Ascending aorta (tissue), 2 donors: ENCODE results near the gene HLA-DOA. TPM values are rescaled to one million over a fixed set of nuclear protein-coding genes. Genes with fewer than 3 reads are reported as not detected.

Experiments used
- DNase-seq, 2 donors: peaks; one replicate each; pipeline ENCODE4 v3.0.0-alpha.2; 2019; ENCODE audit warnings: low spot score in 2 of 2
- H3K27ac ChIP-seq, 2 donors: fragments of 200-600 bp; sonication (generic); one replicate each; pipeline ENCODE4 v1.5.1; 2016 to 2017; ENCODE audit warnings: mild to moderate bottlenecking in 1 of 2
- H3K27me3 ChIP-seq: fragments of 200-600 bp; sonication (generic); one replicate; pipeline ENCODE4 v1.5.1; 2017
- H3K36me3 ChIP-seq, 2 donors: fragments of 200-600 bp; sonication (generic); one replicate each; pipeline ENCODE4 v1.5.1; 2016
- H3K4me1 ChIP-seq, 2 donors: fragments of 200-600 bp; sonication (generic); one replicate each; pipeline ENCODE4 v1.5.1; 2016 to 2017; ENCODE audit warnings: mild to moderate bottlenecking in 1 of 2
- H3K4me3 ChIP-seq, 2 donors: fragments of 200-600 bp; sonication (generic); one replicate each; pipeline ENCODE4 v1.5.1; 2016 to 2017; ENCODE audit warnings: mild to moderate bottlenecking in 1 of 2
- H3K9me3 ChIP-seq, 2 donors: fragments of 200-600 bp; sonication (generic); one replicate each; pipeline ENCODE4 v1.5.1; 2016
- CTCF ChIP-seq, 3 experiments: fragments of 200-600 bp in 2 of 3; fragments of 450-650 bp in 1 of 3; sonication (generic) in 2 of 3; IDR thresholded peaks; one replicate each; pipeline ENCODE4 v1.5.1; 2016 to 2019; ENCODE audit warnings: antibody characterized with exemption in 3 of 3, mild to moderate bottlenecking in 1 of 3, moderate library complexity in 1 of 3
- intact Hi-C: fragments of 100-400 bp; cut with DNase I; formaldehyde crosslinking; loops from one replicate; pipeline ENCODE4 v1.15.1; 2023
- total RNA-seq: library from RNA; depleted of rRNA; stranded (reverse); fragments of >200 nt; gene quantifications from one replicate; pipeline ENCODE4 v1.1.0, GENCODE V29; 2016

Gene HLA-DOA
- total RNA-seq, 1 donor from 2014 or later, result 358 TPM

GRCh38 chr6:32976334-32977069, 32.9 kb downstream of the HLA-DOA start:
- Histone ChIP-seq H3K4me1 (peaks cover 3 to 31% of the 10 kb centered on the region in 2 donors), H3K9me3 (no peaks in the 10 kb centered on the region), H3K27me3 (no peaks in the 10 kb centered on the region), H3K36me3 (peaks cover 76 to 90% of the 10 kb centered on the region in 2 donors), H3K27ac (no peak overlapping the region), H3K4me3 (peak overlapping the region in 1 of 2 donors; percentile 86)
- TF ChIP-seq CTCF (IDR thresholded peaks at IDR 0.05), result no peak
- DNase-seq, result no peak
- intact Hi-C loops, result loop anchor here (10.0 kb wide), 3 partner anchors 438 to 1352 kb away; partner anchors contain the start of genes CUTA, HSPA1A, HSPA1L and PHF1

- no peaks in the 10 kb centered on the region for H3K27me3 ChIP-seq
- no peak overlapping the region for H3K27ac ChIP-seq
- no peak for DNase-seq
- no peak for TF ChIP-seq CTCF (IDR thresholded peaks at IDR 0.05)
- H3K4me1 ChIP-seq, result peaks cover 3 to 31% of the 10 kb centered on the region in 2 donors
- peak overlapping the region; percentile 86 to 95 for H3K4me3 ChIP-seq
- intact Hi-C loops, result loop anchor here (10.0 kb wide), 3 partner anchors 439 to 1351 kb away; partner anchors contain the start of genes CUTA, HSPA1A, HSPA1L and PHF1
- H3K36me3 ChIP-seq, result peaks cover 70 to 84% of the 10 kb centered on the region in 2 donors
- no peaks in the 10 kb centered on the region for H3K9me3 ChIP-seq
These were observed 33.5 kb downstream of the HLA-DOA start for GRCh38 chr6:32975886-32976285.

GRCh38 chr6:32974541-32975308, 34.7 kb downstream of the HLA-DOA start:
- H3K4me1 ChIP-seq, result peaks cover 3 to 28% of the 10 kb centered on the region in 2 donors
- peak overlapping the region in 1 of 2 donors; percentile 34 for H3K27ac ChIP-seq
- no peaks in the 10 kb centered on the region for H3K27me3 ChIP-seq
- peak overlapping the region; percentile 86 to 95 for H3K4me3 ChIP-seq
- intact Hi-C loops, result loop anchor here (5.0 to 10.0 kb wide), 5 partner anchors 228 to 1432 kb away; partner anchors contain the start of genes CUTA, DDX39B, HSD17B8 and HSPA1A
- H3K9me3 ChIP-seq, result no peaks in the 10 kb centered on the region
- no peak for DNase-seq
- H3K36me3 ChIP-seq, result peaks cover 58 to 72% of the 10 kb centered on the region in 2 donors
- TF ChIP-seq CTCF (IDR thresholded peaks at IDR 0.05), result no peak

GRCh38 chr6:32974016-32974333, 35.4 kb downstream of the HLA-DOA start:
- no peak for TF ChIP-seq CTCF (IDR thresholded peaks at IDR 0.05)

GRCh38 chr6:32973144-32974015, 36.0 kb downstream of the HLA-DOA start:
- DNase-seq, result no peak
- Histone ChIP-seq H3K36me3 (peaks cover 45 to 59% of the 10 kb centered on the region in 2 donors), H3K9me3 (no peaks in the 10 kb centered on the region), H3K4me1 (peaks cover 3 to 28% of the 10 kb centered on the region in 2 donors), H3K4me3 (peak overlapping the region; percentile 86 to 95), H3K27ac (peak overlapping the region; percentile 46 to 70), H3K27me3 (no peaks in the 10 kb centered on the region)
- intact Hi-C loops, result loop anchor here (2.0 to 10.0 kb wide), 8 partner anchors 33 to 1431 kb away; partner anchors contain the start of genes CUTA, DDX39B, HLA-DMB and HSD17B8
- TF ChIP-seq CTCF (IDR thresholded peaks at IDR 0.05), result no peak

More at GRCh38 chr6:32974016-32974333, 35.4 kb downstream of the HLA-DOA start:
- DNase-seq, result no peak
- Histone ChIP-seq H3K27me3 (no peaks in the 10 kb centered on the region), H3K4me3 (peak overlapping the region; percentile 86 to 95), H3K36me3 (peaks cover 51 to 65% of the 10 kb centered on the region in 2 donors), H3K9me3 (no peaks in the 10 kb centered on the region), H3K27ac (peak overlapping the region in 1 of 2 donors; percentile 70), H3K4me1 (peaks cover 3 to 28% of the 10 kb centered on the region in 2 donors)
- intact Hi-C loops, result loop anchor here (5.0 to 10.0 kb wide), 5 partner anchors 228 to 1432 kb away; partner anchors contain the start of genes CUTA, DDX39B, HSD17B8 and HSPA1A
